ENCODE data around the gene LRP1-AS.

LRP1-AS gene
- 0 reads per million in 3 experiments for total RNA-seq

DNA sequence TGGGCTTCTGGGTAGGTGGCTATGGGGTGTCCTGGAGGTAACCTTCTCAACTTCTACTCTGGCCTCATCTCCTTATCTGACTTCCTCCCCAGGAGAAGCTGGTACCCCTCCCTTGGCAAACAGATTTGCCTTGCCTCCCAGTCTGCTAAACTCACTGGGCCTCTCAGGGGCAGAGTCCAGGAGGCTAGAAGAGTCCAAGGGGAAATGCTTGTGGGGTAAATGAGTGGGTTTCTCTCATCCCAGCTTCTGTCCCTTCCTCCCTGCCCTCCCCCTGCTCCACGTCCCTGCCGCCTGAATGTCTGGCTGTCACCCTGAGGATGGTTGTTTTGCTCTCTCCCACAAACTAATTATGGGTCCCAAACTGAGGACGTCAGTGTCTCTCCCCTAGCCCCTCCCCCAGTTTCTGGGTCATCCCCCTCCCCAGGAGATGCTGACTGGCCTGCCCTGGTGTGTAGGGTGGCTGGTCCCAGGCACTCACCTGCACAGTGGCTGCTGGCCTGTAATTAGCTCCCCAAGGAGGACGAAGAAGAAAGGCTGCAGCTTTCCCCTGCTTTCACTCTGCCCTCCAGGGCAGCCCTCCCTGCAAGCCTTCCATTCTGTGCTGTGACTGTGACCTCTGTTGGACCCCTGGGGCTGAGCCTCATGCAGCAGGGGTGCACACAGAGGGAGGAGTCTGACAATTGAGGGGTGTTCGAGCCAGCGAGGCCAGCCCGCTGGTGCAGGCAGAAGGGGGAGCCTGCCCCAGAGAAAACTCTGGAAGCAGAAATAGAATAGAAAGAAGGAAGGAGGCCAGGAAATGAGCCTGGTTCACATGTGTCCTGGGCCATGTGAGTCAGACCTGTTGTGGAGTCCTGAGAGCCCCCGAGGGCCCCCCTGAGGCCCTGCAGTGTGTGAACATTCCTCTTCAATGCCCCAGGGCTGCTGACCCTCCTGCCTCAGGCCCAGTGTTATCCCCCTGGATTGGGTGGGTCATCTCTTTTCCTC lies at the start of gene LRP1-AS:
Gene LRP1-AS (minus strand): TSS at position 659 of the 984 bp plus-strand sequence.
- no peak for DNase-seq

- no peak for DNase-seq
Measured at GRCh38 chr12:57196956-57197355, 49.5 kb upstream of the LRP1-AS start.

DNA sequence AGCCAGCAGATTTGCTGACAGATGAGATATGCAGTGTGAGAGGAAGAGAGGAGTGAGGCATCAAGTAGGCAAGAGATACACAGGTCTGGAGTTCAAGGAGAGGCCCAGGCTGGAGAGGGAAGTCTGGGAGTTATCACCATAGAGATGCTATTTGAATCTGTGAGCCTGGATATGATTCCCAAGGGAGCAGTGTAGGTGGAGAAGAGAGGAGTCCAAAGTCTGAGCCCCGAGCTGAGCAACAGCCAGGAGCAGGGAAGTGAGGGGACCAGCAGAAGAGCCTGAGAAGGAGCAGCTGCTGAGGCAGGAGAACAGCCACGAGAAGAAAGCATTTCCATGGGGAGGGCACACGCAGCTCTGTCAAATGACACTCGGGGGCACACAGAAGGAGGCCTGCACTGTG lies 49.0 kb upstream of the LRP1-AS start:
- DNase-seq = no peak

- DNase-seq = no peak
Measured at GRCh38 chr12:57195611-57196371, 48.4 kb upstream of the LRP1-AS start.

- no peak for DNase-seq
Measured at GRCh38 chr12:57195186-57195585, 47.8 kb upstream of the LRP1-AS start.

DNA sequence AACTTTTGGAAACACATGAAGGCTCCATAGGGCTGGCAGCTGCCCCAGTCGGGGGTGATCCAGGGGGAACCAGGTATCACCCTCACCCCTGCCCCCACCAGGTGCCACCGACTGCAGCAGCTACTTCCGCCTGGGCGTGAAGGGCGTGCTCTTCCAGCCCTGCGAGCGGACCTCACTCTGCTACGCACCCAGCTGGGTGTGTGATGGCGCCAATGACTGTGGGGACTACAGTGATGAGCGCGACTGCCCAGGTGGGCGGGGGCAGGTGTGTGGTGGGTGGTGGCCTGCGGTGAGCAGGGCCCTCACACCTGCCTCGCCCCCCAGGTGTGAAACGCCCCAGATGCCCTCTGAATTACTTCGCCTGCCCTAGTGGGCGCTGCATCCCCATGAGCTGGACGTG lies 46.8 kb upstream of the LRP1-AS start:
- no peak for DNase-seq

DNA sequence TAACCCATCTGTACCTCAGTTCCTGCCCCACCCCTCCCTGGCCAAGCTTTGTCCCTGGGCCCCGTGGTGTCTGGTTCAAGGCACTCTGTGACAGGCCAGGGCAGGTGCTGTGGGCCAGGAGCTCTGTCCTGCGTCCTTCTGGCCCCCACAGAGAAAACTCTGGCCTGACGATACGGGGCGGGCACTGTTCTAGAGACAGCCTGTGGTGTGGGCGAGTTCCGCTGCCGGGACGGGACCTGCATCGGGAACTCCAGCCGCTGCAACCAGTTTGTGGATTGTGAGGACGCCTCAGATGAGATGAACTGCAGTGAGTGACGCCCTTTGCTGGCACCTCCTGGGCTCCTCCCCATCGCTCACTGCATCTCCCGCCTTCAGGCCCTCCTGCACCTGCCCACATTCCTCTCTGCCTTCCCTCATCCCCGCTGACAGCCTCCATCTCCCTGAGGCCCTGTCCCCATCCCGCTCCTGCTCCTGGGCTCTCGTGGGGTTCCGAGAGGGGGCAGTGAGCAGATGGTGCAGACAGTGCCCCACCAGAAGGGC lies 46.4 kb upstream of the LRP1-AS start:
- DNase-seq = no peak

- DNase-seq = no peak
Measured at GRCh38 chr12:57192920-57193319, 45.5 kb upstream of the LRP1-AS start.

DNA sequence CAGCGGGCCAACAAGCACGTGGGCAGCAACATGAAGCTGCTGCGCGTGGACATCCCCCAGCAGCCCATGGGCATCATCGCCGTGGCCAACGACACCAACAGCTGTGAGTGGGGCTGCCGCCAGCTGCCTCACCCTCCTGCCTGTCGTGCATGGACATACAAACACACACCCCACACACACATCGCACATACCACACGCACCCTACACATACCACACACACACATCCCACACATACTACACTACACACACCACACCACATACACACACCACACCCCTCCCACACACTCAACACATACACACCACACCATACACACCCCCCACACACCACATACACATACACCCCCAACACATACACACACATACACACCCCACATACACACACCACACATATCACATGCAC lies 44.0 kb upstream of the LRP1-AS start:
- DNase-seq = no peak

- DNase-seq = no peak
Measured at GRCh38 chr12:57190821-57191220, 43.4 kb upstream of the LRP1-AS start.

GRCh38 chr12:57190037-57190436 lies 42.6 kb upstream of the LRP1-AS start:
- DNase-seq = no peak

GRCh38 chr12:57188090-57188425 lies 40.6 kb upstream of the LRP1-AS start:
- DNase-seq = no peak

DNA sequence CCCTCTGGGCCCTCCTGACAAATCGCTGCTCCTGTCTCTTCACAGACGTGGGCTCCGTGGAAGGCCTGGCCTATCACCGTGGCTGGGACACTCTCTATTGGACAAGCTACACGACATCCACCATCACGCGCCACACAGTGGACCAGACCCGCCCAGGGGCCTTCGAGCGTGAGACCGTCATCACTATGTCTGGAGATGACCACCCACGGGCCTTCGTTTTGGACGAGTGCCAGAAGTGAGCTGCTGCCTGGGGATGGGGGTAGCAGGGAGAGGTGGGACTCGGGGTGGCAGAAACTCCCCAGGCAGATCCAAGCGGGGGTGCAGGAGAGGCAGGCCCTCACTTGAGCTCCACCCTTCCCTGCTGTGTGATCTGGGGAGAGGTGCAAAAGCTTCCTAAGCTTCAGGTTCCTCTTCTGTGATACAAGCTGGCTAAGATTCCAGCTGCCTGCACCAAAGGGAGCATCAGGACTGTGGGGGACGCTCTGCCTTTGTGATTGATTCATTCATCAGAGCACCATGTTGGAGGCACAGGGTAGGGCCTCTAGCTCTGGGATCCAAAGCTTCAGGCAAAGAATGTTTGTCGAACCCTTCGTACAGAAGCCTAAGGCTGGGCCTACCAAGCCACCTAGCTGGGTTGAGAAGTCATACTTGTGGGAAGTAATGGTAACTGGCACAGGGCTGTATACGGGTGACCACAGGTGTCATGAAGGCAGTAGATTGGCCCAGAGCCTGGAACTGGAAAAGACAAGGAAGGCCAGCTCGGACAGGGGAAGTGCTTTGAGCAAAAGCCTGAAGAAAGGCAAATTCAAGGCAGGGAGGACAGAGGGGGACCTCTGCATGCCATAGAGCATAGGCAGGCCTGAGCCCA lies 40.0 kb upstream of the LRP1-AS start:
- DNase-seq = no peak

DNA sequence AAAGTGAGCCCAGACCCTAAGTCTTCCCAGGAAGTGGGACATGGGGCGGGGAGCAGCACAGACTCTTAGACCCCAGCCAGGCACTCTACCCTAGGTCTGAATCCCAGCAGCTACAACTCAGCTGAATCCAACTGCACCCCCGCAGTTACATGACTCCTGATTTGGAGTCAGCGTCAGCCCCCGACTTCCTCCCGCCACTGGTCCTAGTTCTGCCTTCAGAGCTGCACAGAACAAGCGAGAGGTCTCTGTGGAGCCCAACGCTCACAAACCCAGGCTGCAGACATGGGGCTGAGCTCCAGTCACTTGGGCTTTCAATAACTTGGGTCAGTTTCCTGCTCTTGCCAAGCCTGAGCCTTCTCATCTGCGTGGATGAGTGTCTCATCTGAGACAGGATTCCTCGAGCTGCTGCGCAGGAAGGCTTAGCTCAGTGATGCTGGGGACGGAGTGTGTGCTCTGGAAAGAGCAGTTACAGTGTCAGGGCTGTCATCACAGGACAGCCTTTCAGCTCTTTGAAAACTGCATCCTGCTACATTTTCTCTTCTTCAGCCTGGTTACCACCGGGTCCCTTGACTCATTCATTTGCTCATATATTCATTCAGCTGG lies 38.6 kb upstream of the LRP1-AS start:
- DNase-seq = no peak

- DNase-seq = no peak
Measured at GRCh38 chr12:57185403-57185802, 38.0 kb upstream of the LRP1-AS start.

- no peak for DNase-seq
Measured at GRCh38 chr12:57183939-57184725, 36.7 kb upstream of the LRP1-AS start.

DNA sequence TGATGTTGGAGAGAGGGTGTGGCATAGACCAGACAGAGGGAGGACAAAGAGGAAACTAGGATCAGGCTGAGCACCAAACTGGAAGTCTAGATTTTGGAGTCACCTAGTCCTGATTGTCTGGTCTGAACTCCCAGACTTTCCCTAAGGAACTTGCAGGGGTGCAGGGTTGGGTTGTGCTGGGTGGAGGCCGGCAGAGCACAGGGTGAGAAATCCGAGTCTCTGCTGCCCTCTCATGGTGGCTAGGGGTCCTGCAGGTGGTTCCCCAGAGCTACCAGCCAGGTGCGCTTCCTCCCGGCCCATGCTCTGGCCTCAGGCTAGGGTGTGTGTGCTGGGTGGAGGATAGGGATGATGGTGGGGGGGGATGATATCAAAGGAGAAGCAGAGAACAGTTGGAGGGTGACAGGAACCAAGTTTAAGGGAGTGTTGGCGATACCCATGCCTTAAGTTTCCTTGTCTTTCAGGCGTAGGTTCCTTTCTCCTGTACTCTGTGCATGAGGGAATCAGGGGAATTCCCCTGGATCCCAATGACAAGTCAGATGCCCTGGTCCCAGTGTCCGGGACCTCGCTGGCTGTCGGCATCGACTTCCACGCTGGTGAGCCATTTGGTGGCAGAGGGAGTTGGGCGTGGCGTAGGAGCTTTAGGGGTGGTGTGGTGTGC lies 35.6 kb upstream of the LRP1-AS start:
- DNase-seq = peak; percentile 70

- DNase-seq = no peak
Measured at GRCh38 chr12:57181561-57182155, 34.2 kb upstream of the LRP1-AS start.

DNA sequence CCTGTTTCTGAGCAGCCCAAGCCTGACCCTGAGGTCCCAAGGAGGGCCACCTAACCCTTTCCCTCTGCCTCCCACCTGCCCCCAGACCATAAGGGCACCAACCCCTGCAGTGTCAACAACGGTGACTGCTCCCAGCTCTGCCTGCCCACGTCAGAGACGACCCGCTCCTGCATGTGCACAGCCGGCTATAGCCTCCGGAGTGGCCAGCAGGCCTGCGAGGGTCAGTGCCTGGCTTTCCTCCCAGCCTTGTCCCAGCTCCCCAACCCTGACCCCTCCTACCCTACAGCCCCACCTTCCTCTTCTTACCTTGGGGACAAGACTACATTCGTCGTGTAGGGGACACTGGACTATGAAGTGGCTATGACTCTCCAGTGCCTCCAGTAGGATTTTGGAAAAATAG lies 33.7 kb upstream of the LRP1-AS start:
- no peak for DNase-seq

GRCh38 chr12:57180321-57180989 lies 33.0 kb upstream of the LRP1-AS start:
- DNase-seq = no peak

All from central memory CD4-positive, alpha-beta T cell (primary cell).